Measurements from ENCODE around the gene PIEZO2. TPM values are rescaled to one million over a fixed set of nuclear protein-coding genes. Genes with fewer than 3 reads are reported as not detected.

PIEZO2 gene
- polyA plus RNA-seq, 1 donor (not counting 4 experiments of a cell fraction or from before 2014, with no cell fraction given): not detected

GRCh38 chr18:10789180-10789579 is 360.2 kb downstream of the PIEZO2 start:
- no peaks in the 10 kb centered on the region for H3K4me1 ChIP-seq (ENCODE audit: control insufficient read depth, extremely low read depth, insufficient read depth, low read length)
- FAIRE-seq (no peak), DNase-seq (ENCODE audit: low read depth, low spot score) (no peak)
- no peaks in the 10 kb centered on the region for H3K9me1 ChIP-seq (ENCODE audit: control insufficient read depth, extremely low read depth, insufficient read depth, low read length)
- no peak for TF ChIP-seq EZH2 (IDR thresholded peaks at IDR 0.05; ENCODE audit: low read length)
- TF ChIP-seq CTCF (optimal IDR thresholded peaks at IDR 0.05 in 1 of 3, IDR thresholded peaks at IDR 0.05 in 1 of 3, conservative IDR thresholded peaks at IDR 0.05 in 1 of 3; ENCODE audit: extremely low read depth in 1 of 3, insufficient read depth in 2 of 3, low read length in 3 of 3): no peak
- no peak overlapping the region for H3K4me3 ChIP-seq (ENCODE audit: control insufficient read depth in 2 of 3, extremely low read depth in 1 of 3, insufficient read depth in 2 of 3, low read depth in 1 of 3, low read length in 3 of 3)
- no peaks in the 10 kb centered on the region for H4K20me1 ChIP-seq (ENCODE audit: control insufficient read depth, extremely low read depth, insufficient read depth, low read length)
- dilution Hi-C loops (cut with MboI; ENCODE audit: extremely low pct_ligation_motif_present, low sequenced_read_pairs): no loop called here
- no peak overlapping the region for H2AFZ ChIP-seq (ENCODE audit: control insufficient read depth, low read length)
- H3K4me2 ChIP-seq (ENCODE audit: control insufficient read depth, extremely low read depth, insufficient read depth, low read depth, low read length): no peak overlapping the region
- no peaks in the 10 kb centered on the region for H3K27me3 ChIP-seq (ENCODE audit: control insufficient read depth, extremely low read depth, insufficient read depth, low read length)
- no peak overlapping the region for H3K9ac ChIP-seq (ENCODE audit: control insufficient read depth, extremely low read depth, insufficient read depth, low read length)
- H3K79me2 ChIP-seq (ENCODE audit: control insufficient read depth, insufficient read depth, low read length): no peaks in the 10 kb centered on the region
- no peak overlapping the region for H3K27ac ChIP-seq (ENCODE audit: control insufficient read depth, insufficient read depth, low read length)
- H3K9me3 ChIP-seq (ENCODE audit: control insufficient read depth, low read depth, low read length): no peaks in the 10 kb centered on the region
- no peaks in the 10 kb centered on the region for H3K36me3 ChIP-seq (ENCODE audit: control insufficient read depth in 2 of 2, extremely low read depth in 1 of 2, insufficient read depth in 2 of 2, low read length in 2 of 2)

- dilution Hi-C loops (cut with MboI; ENCODE audit: extremely low pct_ligation_motif_present, low sequenced_read_pairs): no loop called here
- Histone ChIP-seq H3K27ac (ENCODE audit: control insufficient read depth, insufficient read depth, low read length) (no peak overlapping the region), H3K4me2 (ENCODE audit: control insufficient read depth, extremely low read depth, insufficient read depth, low read depth, low read length) (no peak overlapping the region), H3K4me1 (ENCODE audit: control insufficient read depth, extremely low read depth, insufficient read depth, low read length) (no peaks in the 10 kb centered on the region), H3K9me3 (ENCODE audit: control insufficient read depth, low read depth, low read length) (no peaks in the 10 kb centered on the region), H2AFZ (ENCODE audit: control insufficient read depth, low read length) (no peak overlapping the region), H3K27me3 (ENCODE audit: control insufficient read depth, extremely low read depth, insufficient read depth, low read length) (no peaks in the 10 kb centered on the region), H3K36me3 (ENCODE audit: control insufficient read depth in 2 of 2, extremely low read depth in 1 of 2, insufficient read depth in 2 of 2, low read length in 2 of 2) (no peaks in the 10 kb centered on the region), H3K9ac (ENCODE audit: control insufficient read depth, extremely low read depth, insufficient read depth, low read length) (no peak overlapping the region), H3K4me3 (ENCODE audit: control insufficient read depth in 2 of 3, extremely low read depth in 1 of 3, insufficient read depth in 2 of 3, low read depth in 1 of 3, low read length in 3 of 3) (no peak overlapping the region), H3K9me1 (ENCODE audit: control insufficient read depth, extremely low read depth, insufficient read depth, low read length) (no peaks in the 10 kb centered on the region), H3K79me2 (ENCODE audit: control insufficient read depth, insufficient read depth, low read length) (no peaks in the 10 kb centered on the region), H4K20me1 (ENCODE audit: control insufficient read depth, extremely low read depth, insufficient read depth, low read length) (no peaks in the 10 kb centered on the region)
- DNase-seq (ENCODE audit: low read depth, low spot score) (peak; percentile 35), FAIRE-seq (peak; percentile 78)
- TF ChIP-seq CTCF (optimal IDR thresholded peaks at IDR 0.05 in 1 of 3, IDR thresholded peaks at IDR 0.05 in 1 of 3, conservative IDR thresholded peaks at IDR 0.05 in 1 of 3; ENCODE audit: extremely low read depth in 1 of 3, insufficient read depth in 2 of 3, low read length in 3 of 3) (peak; percentile 74 to 88 (median 85)), EZH2 (IDR thresholded peaks at IDR 0.05; ENCODE audit: low read length) (no peak)
These were observed 362.0 kb downstream of the PIEZO2 start for GRCh38 chr18:10787293-10787901.

All from keratinocyte (primary cell).